ENCODE measurements around the gene ADARB1.

DNA sequence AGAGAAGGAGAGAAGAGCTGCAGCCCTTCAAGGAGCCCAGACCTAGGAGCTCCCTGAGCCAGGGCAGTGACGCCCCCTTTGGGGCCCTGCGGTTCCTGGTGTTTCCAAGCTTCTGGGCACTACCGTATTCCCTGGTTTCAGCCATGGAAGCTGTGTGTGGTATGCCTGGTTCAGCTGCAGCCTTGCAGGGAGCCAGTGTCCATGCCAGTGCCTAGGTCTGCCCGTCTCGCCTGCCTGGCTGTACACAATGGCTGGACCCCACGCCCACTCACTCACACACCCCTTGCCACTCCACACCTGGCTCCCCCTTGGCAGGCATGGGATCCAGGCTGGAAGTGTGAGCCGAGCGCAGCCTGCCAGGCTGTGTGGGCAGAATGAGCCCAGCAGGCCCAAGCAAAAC is 87.7 kb downstream of the ADARB1 start:
- TF ChIP-seq, protein P1, sequence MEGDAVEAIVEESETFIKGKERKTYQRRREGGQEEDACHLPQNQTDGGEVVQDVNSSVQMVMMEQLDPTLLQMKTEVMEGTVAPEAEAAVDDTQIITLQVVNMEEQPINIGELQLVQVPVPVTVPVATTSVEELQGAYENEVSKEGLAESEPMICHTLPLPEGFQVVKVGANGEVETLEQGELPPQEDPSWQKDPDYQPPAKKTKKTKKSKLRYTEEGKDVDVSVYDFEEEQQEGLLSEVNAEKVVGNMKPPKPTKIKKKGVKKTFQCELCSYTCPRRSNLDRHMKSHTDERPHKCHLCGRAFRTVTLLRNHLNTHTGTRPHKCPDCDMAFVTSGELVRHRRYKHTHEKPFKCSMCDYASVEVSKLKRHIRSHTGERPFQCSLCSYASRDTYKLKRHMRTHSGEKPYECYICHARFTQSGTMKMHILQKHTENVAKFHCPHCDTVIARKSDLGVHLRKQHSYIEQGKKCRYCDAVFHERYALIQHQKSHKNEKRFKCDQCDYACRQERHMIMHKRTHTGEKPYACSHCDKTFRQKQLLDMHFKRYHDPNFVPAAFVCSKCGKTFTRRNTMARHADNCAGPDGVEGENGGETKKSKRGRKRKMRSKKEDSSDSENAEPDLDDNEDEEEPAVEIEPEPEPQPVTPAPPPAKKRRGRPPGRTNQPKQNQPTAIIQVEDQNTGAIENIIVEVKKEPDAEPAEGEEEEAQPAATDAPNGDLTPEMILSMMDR (conservative IDR thresholded peaks at IDR 0.05; ENCODE audit: low read depth in 2 of 2) = no peak
- no peak for TF ChIP-seq POLR2AphosphoS5 (IDR thresholded peaks at IDR 0.05; ENCODE audit: low read depth)
- no peak for TF ChIP-seq EZH2 (IDR thresholded peaks at IDR 0.05; ENCODE audit: low read depth, unreplicated experiment)
- TF ChIP-seq ZNF114 (CRISPR knock-in tag; IDR thresholded peaks at IDR 0.05) = no peak
- TF ChIP-seq EZH2phosphoT487 (IDR thresholded peaks at IDR 0.05; ENCODE audit: unreplicated experiment) = no peak
- TF ChIP-seq CREB1 (CRISPR knock-in tag; IDR thresholded peaks at IDR 0.05; ENCODE audit: low read depth) = no peak
- TF ChIP-seq JUNB (IDR thresholded peaks at IDR 0.05; ENCODE audit: unreplicated experiment) = no peak
- TF ChIP-seq, protein P2, sequence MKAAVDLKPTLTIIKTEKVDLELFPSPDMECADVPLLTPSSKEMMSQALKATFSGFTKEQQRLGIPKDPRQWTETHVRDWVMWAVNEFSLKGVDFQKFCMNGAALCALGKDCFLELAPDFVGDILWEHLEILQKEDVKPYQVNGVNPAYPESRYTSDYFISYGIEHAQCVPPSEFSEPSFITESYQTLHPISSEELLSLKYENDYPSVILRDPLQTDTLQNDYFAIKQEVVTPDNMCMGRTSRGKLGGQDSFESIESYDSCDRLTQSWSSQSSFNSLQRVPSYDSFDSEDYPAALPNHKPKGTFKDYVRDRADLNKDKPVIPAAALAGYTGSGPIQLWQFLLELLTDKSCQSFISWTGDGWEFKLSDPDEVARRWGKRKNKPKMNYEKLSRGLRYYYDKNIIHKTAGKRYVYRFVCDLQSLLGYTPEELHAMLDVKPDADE (IDR thresholded peaks at IDR 0.05) = no peak
